ENCODE results near the gene FAM83C. TPM values are rescaled to one million over a fixed set of nuclear protein-coding genes. Genes with fewer than 3 reads are reported as not detected.

FAM83C gene
- total RNA-seq, result not detected in 2 replicates

GRCh38 chr20:35291654-35292503, at the start of gene FAM83C:
Gene FAM83C, minus strand, starts transcription at chr20:35292425. Its CDS starts 121 bp downstream, at chr20:35292304.

DNA sequence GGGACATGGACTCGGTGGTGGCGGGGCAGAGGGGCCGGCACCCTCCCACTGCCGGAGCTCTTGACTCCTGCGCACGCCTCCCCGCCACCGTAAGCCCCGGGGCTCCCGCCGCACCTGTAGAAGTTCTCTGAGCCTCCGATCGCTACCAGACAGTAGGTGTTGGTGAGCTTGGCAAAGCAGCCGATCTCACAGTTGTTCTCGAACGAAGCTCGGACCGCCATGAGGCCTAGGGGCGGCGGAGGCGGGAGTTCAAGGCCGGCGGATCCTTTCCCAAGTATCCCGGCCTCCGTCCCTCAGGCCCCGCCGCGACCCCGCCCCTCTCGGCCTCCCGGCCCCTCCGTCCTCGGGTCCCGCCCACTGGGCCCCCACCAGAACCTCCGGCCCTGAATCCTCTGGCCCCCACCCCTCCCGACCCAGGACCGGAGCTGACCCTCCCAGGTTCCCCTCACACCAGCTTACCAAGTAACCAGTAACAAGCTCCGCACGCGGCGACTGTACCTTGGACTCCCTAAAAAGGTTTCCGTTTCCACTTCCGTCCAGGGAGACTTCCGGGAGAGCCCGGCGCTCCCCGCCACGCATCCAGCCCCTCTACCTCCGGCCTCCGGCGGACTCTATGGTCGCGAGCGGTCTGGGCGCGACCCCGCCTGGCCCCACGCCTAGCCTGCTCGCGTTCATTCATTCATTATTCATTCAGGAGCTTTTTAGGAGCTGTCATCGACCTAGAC, 7.8 kb downstream of the FAM83C start, which contains the start of gene EIF6:
Gene EIF6, minus strand, starts transcription at position 506 of the 725 bp plus-strand sequence. Its CDS starts 285 bp downstream, at position 221.

GRCh38 chr20:35277531-35278395, 14.5 kb downstream of the FAM83C start, which contains the start of gene MMP24OS:
Gene MMP24OS, minus strand, starts transcription at chr20:35278122. Its CDS starts 193 bp downstream, at chr20:35277929.

Other genes with a start within 250 kb of the FAM83C start
- 88.5 and 94.4 TPM in 2 replicates for gene TRPC4AP, start 199.6 kb downstream of the FAM83C start, total RNA-seq
- gene EDEM2, start 145.1 kb downstream of the FAM83C start, total RNA-seq, result 37.5 and 60.3 TPM in 2 replicates
- gene PROCR, start 120.4 kb downstream of the FAM83C start, total RNA-seq, result 92.4 and 93.2 TPM in 2 replicates
- gene MMP24, start 65.7 kb downstream of the FAM83C start, total RNA-seq, result 14.5 and 63.9 TPM in 2 replicates
- 38.0 and 39.1 TPM in 2 replicates for gene MMP24OS, start 14.3 kb downstream of the FAM83C start, total RNA-seq
- 244 and 387 TPM in 2 replicates for gene EIF6, start 7.7 kb downstream of the FAM83C start, total RNA-seq
- gene UQCC1, start 119.5 kb upstream of the FAM83C start, total RNA-seq, result 33.2 and 36.4 TPM in 2 replicates
- 12.7 and 15.5 TPM in 2 replicates for gene GDF5, start 145.8 kb upstream of the FAM83C start, total RNA-seq
- 26.7 and 31.4 TPM in 2 replicates for gene CEP250, start 163.2 kb upstream of the FAM83C start, total RNA-seq
- not detected in 2 replicates for gene C20orf173, start 237.2 kb upstream of the FAM83C start, total RNA-seq
- 196 and 283 TPM in 2 replicates for gene ERGIC3, start 249.7 kb upstream of the FAM83C start, total RNA-seq

Measured in mesangial cell (primary cell).